NCI-H1092 treated with DMSO at 0.1 percent for 48 hours (cell line): ENCODE results near the gene HS6ST1.

Experiments
- DNase-seq: peaks from one replicate; lab custom pipeline; 2025; lab: John Stamatoyannopoulos, UW

HS6ST1 gene

DNA sequence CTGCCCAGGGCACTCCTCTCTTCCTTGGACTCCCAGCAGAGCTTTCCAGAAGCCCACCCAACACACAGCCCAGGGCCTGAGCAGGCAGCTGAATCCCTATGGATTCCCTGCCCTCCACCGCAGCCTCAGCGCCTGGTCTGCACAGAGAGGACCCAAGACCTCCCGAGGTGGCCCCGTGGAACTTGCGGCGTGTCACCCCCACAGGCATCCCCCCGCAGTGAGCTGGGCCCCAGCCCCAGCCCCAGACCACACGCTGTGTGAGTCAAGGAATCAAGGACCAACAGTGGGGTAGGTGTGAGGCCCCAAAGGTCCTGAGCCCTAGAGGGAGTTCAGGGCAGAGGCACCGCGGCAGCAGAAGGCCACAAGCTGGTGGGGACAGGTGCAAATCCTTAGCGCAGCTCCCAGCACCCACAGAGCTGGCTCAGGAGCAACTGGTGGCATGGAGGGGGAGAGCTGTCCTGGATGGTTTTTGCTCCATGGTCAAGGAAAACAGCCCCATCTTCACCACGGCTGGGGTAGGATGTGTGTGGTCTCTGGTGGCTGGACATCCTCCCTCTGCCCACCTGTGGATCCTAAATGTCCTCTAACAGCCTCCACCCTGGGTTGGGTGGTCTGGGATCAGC lies 8.5 kb downstream of the HS6ST1 start:
- no peak for DNase-seq

DNA sequence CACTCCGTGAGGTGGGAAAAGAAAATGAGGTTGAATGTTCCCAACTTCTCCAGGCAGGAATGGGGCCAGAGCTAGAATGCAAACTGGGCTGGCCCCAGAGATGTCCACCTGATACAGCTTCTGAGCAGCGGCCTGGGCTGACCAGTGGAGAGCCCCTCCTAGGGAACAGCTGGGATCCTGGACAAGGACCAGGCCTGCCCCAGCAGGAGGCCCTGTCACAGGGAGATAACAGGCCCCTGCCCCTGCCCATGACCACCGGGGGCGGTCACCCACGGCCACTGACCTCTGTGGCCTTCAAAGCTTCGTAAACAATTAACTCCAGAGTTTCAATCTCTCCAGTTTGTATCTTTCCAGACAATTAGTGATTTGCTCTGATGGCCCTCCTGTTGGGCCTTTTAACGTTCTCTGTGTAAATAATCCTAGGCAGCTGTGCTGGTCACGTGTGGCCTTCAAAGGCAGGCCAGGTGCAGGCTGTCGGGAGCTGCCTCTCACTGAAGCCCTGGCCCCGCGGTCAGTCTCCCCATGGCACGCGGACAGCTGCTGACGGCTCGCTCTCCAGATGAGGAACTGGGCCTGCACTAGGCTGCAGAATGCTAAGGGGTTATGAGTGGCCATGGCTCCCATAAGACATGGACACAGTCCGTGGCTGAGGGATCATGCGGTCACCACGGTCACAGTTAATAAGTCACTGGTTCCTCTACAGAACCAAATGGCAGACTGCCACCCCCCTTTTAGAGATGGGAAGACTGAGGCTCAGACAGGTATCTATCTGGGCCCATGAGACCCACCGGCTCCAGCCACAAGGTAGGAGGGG lies 9.2 kb downstream of the HS6ST1 start:
- peak; percentile 86 for DNase-seq

DNA sequence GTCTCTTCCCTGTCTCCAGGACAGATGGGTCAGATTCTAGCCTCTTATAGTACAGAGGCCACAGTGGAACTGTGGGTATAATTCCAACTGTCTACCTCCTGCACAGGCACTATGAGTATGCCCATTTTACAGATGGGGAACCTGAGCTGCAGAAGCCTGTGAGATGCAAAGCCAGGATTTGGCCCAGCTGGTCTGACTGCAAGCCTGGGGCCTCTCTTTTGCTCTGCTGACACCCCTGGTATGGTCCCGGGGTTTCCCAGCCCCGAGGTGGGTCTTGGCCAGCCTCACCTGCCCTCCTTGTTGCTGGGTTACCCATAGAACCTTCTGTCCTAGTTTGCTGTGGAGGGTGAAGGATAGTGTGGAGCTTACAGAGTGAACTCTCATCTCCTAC lies 9.8 kb downstream of the HS6ST1 start:
- DNase-seq: no peak

DNA sequence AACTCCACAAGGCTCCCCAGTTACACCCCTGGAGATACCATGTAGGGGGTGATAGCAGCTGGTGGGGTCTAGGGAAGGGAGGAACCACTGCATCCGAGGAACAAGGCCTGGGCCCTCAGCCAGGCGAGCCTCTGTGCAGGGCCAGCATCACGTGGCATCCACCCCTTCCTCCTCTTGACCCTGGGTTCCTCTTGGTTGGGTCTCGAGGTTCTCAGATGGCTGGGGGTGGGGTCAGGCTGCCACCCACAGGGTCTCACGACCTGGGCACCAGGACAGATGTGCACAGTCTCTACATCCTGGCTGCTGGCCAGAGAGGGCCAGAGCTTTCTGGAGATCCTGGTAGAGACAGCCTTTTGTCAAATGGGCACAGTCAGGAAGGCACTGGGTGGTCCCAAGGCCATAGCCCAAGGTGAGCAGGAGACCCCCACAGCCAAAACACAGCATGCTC lies 10.4 kb downstream of the HS6ST1 start:
- no peak for DNase-seq

DNA sequence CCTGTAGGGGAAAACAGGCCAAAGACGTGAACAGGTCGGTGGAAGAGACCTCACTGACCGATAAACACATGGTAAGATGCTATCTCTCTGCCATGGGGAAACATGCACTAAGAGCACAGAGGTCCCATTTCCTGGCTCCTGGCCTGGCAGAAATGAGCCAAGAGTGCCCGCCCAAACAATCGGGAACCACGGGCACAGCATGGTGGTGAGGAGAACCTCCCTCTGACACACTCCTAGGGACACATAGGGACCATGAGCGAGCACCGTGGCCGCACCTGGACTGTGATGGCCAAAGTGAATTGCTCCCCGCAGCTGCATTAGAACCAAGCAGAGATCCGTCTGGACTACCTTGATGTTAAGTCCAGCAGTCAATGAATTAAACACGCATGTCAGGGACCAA lies 11.1 kb downstream of the HS6ST1 start:
- DNase-seq: no peak

DNA sequence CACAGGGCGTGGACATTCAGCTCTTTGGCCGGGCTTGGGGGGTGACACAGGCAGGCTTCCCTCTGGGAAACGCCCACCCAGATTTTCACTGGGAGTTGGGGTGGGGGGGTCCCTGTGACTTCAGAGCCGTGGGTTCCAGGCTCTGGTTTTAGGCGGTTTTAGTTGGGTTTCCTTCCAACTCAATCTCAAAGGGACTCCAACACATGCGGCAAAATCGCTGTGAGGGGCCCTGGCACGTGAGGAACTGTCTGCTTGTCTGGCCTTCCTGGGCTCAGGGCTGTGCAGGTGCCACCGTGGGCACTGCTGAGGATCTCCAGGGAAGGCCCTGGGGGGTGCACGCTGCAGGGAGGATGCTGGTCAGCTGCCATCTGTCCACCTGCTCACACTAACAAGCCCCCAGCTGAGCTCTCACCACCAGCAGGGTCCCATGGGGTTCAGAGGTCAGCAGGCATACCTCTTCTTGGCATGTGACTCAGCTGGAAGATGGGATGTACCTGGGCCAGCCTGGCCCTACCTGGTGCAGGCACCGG lies 11.7 kb downstream of the HS6ST1 start:
- no peak for DNase-seq

DNA sequence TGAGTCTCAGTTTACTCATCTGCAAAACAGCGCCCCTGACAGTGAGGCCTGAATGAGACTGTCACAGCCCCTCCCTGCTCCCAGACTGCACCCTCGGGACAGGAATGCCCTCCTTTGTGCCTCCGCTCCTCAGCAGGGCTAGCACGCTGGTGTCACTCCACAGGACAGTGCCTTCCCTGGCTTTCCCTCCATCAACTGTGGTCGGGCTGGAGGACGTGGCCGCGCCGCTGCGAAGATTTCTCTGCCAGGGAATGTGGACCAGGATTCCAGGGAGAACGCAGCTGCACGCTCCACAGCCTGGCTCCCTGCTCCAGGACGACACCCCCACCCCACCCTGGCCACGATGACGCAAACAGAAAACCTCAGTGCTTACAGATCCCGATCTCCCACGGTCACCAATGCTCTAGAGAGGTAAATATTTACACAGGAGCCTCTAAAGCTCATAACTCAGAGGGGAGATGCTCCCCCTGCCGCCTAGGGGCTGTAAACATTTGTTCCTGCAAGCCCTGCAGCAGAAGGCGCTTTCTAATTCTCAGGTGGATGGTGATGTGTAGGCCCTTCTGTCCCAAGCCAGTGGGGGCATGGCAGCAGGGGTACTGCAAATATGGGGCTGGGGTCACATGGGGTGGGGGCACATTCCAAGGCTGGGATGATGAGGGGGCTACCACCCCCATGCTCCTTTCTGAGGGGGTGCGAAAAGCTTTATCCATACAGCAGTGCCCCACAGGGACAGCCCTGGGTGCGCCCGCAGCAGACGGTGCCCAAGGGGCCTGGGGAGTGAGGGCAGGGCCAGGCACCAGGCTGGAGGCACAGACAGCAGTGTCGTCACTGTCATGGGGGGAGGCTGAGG lies 12.4 kb downstream of the HS6ST1 start:
- DNase-seq: peak; percentile 75

DNA sequence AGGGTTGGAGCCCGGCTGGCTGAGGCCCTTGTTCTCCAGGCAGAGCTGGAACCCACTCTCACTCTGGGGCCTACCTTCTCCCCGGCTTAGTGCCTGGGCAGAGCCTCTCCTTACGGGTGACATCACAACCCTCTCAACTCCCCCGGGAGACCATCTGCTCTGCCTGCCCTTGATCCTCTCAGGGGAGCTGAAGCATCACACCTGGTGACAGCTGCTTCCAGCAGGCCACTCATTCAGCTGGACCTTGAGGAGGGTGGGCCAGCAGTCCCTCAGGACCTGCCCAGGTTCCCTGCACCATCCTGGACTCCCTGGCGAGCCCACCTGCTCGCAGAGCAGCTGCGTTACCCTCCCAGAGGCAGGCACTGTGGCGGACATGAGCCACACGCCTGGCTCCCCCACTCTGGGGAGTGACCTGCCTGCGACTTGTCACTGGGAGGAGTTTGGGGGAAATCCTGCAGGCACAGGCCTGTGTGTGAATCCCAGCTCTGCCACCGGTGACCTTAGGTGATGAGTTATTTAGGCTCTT lies 13.1 kb downstream of the HS6ST1 start:
- peak; percentile 79 for DNase-seq

DNA sequence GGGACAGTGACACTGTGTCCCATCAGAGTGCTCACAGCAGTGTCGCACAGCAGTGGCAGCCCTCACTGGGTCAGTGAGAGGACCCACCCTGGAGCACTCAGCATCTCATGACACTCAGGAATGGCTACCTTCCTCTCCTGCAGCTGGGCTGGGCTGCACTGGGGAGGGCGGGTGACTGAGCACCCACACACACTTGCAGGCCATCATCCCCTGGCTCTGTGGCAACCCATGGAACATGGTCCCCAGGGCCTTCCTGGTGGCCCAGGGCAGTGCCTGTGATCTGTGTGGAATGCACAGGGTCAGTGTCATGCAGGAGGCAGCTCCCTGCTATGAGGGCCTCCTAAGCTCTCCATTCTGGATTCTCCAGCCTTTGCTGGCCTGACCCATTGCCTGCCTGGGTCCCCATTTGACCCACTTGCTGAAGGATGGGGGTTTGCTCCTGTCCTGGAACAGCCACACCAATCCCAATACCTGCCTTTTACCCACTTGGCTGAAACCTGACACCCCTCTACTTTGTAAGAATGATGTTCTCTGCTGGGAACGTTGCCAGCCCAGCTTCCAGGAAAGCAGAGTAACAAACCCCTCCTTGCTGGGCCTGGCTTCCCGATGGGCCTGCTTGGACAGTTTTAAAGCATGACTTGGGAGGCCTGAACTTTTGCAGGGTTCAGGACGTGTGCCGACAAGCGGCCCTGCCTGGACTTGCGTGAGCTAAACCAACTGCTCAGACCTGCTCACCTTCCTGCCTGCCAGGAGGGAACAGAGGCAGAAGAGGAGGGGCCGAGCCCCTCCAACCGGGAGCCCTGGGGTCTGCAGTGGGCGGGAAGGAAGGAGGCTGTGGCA lies 13.7 kb downstream of the HS6ST1 start:
- DNase-seq: peak; percentile 60

DNA sequence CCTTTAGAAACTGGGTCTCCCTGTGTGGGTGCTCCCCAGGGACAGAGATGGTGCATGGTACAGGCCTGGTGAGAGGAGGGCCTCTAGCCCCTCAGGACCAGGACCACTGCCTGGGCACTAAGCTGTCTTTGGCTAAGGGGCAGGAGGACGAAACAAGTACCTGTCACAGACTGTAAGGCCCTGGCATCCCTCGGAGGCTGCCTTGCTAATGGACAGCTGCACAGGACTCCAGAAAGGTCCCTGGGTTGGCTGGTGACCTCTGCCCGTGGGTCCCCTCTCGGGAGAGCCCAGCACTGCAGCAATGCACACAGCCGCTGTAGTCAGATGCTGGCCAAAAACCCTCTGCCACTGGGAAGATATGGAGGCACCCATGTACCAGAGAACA lies 14.3 kb downstream of the HS6ST1 start:
- no peak for DNase-seq

DNA sequence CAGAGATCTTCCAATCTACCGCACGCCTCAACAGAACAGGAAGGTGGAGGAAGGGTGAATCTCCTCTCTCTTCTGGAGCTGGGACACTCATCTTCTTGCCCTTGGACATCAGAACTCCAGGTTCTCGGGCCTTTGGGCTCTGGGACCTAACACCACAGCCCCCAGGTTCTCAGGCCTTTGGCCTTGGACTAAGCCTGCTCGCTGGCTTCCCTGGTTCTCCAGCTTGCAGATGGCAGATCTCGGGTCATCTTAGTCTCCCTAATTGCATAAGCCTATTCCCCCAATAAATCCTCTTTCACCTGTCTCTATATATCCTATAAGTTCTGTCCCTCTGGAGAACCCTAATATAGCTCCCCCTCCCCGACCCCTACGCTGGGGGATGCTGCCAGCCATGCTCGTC lies 14.8 kb downstream of the HS6ST1 start:
- DNase-seq: no peak

DNA sequence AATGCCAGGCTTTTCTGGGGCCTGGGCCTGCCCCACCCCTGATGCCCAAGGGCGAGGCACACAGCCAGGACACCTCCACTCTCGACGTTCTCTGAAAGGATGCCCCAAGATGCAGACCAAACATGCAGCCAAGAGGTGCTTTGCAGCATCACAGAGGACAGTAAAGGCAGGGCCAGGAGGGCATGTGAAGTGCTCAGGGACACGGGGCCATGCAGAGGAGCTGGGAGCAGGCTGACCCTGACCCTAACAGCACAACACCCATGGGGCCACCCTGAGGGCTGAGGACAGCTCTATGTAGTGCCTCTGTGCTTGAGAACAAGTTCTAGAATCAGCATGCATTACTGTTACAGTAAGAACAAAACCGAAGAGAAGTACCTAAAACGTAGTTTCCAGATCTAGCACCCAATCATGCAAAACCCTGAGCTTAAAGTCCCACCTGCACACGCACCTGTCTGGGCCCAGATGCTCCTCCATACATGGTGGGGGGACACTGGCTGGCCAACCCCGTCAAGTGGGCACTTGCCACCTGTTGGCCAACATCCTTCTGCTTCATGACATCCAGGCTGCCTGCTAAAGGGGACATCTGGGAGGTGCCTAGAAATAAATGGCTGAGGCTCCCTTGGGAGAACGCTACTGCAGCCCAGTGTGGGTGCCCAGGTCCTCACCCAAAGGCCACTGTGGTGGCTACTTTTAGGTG lies 15.4 kb downstream of the HS6ST1 start:
- no peak for DNase-seq

DNA sequence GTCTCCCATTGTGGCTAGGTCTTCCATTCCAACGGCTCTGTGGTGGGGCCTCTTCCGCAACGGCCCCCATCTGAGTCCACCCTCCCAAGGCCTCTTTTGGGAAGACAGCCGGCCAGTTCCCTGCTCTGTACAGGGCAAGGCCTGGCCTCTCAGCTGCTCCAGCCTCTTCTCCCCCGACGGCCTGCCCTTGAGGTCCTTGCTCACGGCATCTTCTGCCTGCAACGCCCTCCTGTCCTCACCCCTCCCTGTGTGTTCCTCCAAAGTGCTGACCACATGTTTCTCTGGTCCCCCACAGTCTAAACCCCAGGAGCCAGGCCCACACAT lies 16.0 kb downstream of the HS6ST1 start:
- DNase-seq: no peak

DNA sequence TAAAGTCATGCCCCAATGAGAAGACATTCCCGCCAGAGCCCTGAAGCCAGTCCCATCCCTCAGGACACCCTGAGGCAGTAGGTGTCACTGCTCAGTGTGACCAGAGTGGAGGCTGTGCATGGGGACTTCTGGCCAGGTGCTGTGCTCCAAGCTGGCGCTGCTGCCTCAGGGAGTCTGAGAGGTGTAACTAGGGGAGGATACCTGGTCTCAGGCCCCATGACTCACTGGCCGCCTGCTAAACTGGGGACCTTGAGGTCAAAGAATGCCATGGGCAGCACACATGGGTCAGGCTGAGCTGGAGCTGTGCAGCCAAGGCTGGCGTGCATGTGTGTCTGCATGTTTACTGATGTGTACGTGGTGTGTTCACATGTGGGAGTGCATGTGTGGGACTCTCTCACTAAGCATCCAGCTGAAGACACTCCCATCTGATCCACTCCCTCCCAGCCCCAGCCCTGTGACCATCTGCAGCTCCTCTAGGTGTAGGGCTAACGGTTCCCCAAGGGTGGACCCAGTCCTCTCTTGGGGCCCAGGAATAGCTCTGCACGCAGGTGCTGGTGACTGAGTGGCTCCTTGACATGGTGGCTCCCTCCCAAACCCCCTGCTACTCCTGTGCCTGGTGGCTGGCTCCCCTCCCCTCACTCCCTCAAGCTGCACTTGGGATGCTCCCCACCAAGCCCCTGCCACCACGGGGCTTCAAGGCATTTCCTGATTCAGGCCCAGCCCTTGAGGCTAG lies 16.5 kb downstream of the HS6ST1 start:
- no peak for DNase-seq

DNA sequence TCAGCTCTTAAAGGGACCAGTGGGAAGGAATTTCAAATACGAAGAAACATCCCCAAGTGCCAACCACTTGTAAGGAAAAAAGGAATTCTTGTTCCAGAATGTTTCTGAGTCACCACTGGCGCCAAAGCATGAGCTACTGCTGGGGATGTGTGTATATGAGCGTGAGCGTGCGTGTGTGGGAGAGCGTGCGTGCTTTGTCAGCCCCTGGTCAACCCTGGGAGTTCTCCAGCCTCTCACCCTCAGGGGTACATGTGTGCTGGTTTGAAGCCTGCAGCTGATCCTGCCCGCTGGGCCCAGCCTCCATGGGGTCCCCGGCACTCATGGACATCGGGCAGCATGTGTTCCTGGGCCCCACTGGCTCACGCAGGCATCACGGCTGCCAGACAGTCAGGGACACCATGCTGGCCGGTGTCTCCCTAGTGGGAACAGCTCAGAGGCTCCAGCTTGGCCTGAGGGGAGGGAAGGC lies 17.1 kb downstream of the HS6ST1 start:
- no peak for DNase-seq

DNA sequence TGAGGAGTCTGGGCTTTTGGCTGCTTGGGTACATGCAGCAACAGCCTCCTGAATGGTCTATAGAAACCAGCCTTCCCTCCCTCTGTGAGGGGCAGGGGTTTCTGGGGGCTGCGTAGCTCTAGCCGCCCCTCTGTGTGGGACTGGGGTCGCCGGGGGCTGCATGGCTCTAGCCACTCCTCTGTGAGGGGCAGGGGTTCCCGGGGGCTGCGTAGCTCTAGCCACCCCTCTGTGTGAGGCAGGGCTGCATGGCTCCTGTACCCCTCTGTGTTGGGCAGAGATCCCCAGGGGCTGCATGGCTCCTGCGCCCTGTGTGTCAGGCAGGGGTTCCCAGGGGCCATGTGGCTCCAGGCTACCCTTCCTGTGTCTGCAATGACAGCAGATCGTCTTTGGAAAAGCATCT lies 17.6 kb downstream of the HS6ST1 start:
- DNase-seq: no peak

DNA sequence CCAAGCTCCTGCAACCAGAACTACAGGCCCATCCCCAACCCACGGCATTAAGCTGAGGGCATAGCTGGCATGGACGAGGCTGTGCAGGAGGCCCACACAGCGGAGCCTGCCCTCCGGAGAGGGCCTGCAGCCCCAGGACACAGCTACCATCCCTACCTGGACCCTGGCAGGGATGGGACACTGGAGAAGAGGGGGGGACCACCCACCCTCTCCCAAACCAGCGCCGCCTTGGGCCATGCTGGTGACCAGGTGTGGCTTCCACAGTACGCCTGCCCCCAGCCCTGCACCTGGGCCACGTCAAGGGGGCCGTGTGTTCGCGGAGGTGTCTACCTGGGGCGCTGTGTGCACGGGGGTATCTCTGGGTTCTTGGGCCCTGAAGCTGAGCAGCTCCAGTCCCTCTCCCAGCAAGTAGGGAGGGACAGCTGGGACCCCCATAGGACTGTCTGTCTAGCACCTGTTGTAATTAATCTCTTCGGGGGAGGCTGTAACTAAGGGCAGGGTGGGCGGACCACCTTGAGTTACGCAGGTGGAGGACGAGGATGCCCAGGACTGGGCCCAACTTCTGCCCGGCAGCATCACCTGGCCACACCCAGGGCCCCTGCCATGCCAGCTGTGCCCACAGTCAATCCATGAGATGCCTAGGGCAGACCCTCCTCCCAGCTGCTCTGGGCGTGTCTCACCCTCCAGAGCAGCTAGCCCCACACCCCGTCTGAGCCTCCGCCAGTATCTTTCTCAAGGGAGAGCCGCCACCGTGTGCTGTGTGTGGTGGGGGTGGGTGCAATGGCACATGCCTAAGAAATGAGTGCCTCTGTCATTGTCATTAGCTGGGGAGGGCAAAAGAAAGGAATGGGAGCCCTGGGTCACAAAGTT lies 18.3 kb downstream of the HS6ST1 start:
- no peak for DNase-seq

DNA sequence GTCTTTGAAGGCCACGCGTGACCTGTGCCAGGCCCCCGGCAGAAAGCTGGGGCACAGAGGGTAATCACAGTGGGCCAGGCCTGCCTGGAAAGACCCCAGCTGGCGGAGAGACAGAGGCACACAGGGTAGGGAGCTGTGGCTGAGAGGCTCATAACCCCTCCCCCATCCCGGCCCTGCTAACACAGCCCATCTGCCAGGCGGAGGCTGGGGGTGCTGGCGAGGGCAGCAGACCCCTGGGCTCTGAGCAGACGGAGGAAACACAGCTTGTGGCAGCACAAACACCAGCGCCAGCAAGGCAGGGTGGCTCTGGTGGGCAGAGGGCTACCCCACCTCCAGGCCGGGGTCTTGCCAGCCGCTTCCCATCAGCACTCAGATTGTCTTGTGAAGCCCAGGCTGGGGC lies 19.0 kb downstream of the HS6ST1 start:
- DNase-seq: no peak

DNA sequence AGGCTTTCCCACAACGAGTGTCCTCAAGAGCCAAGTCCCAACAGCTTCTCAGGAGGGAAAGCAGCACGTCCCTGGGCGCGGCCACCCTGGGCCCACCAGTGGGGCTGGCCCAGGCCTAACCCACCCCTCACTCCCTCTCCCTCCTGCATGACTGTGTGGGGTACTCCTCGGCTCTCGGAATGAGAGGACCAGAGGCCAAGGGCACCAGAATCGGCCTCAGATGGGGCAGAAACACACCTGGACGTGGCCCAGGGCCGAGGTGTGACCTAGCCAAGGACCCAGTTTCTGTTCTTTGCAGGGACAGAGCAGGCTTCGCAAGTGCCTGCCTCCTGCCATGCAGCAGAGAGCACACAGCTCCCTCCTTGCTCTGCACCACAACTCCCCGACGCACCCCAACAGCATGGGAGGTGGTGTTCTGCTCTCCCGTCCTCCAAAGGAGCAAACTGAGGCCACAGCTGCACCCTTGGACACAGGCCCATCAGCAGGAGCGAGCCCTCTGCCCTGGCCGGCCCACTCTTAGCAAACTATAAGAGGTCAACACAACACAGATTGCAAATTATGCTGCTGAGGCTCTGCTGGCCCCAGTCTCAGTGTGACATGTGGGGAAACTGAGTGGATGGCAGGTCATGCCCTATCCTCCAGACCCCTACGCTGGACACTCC lies 19.7 kb downstream of the HS6ST1 start:
- no peak for DNase-seq
